ENCODE data around the gene FOXN1.
"Not testable (repeated sequence)": the region's sequence is repeated elsewhere in the genome, so short reads cannot be mapped to it uniquely, and the experiment has no call there.

Gene FOXN1

DNA sequence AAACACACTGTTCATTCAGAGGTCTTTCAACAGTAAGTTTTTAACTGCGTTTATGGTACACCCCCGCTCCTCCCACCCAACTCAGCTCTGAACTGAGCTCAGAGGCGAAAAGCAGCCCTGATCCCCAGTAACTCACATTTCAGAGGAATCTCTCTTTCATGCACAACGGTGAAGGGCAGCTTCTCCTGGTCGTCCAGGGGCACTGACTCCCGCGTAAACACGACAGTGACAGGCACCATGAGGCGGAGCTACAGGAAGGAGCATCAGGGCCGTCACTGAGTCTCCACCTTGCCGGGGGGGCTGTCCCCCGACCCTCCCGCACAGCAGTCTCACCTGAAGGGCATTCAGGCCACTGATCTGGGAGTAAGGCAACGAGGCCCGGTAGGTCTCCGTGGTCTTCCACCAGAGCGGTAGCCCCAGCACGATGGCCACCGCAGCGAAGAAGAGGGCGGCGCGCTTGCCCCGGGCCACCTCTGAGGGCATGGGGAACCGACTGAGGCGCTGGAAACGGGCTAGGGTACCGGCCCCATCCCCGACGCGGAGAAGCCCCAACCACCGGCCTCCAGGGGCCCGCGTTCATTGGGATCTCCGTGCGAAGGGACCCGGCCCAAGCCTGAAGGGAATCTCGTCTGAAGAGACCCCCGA lies 64.7 kb downstream of the FOXN1 start:
- Mint-ChIP-seq H3K27me3 (no peaks in the 10 kb centered on the region), H3K36me3 (peaks cover 5% of the 10 kb centered on the region), H3K27ac (peak overlapping the region; percentile 91), H3K9me3 (no peaks in the 10 kb centered on the region), H3K4me3 (peak overlapping the region; percentile 99), H3K4me1 (peaks cover 30% of the 10 kb centered on the region)
- DNase-seq (ENCODE audit: low spot score in 2 of 2) (no peak), ATAC-seq (ENCODE audit: low read depth) (peak; percentile 21)

DNA sequence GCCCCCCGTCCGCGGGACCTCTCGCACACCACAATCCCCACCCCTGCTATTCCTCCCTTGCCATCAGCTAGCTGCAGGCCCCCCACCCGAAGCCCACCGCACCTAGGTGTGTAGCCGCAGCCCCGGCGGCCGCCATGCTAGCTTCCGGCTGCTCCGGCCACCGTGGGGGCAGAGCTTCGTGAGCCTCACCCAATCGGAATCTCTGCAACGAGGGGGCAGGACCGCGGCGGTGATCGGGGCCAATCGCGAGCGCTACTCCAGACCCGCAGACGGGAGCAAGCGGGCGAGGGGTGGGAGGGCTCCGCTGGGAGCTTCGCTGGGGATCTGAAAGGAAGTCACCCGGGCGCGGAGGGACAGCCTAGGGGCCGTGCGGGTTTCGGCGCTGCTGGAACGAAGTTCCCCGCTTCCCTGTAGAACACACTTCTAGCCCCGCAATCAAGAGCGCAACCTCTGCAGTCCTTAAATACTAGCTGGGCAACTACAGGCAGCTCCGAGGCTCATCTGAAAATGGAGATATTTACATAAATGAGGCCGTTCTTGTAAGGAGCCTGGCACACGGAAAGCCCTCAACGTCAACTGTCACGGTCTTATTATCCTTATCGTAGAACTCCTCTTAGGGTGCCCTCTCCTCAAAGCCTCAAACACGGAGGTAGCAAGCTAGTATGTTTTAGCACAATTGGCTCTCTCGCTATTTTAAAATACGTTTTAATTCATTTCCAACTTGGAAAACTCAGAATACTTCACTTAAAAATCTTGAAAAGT lies 65.4 kb downstream of the FOXN1 start, which contains the start of gene PIGS:
TSS of gene PIGS (minus strand) at position 164 of the 762 bp plus-strand sequence. CDS start at position 136, 28 bp downstream.
- Mint-ChIP-seq H3K27ac (peak within 1 kb of the TSS; percentile 91), H3K27me3 (no peaks in the 10 kb centered on the region), H3K4me1 (peaks cover 35% of the 10 kb centered on the region), H3K9me3 (no peaks in the 10 kb centered on the region), H3K4me3 (peak within 1 kb of the TSS; percentile 99), H3K36me3 (peaks cover 5% of the 10 kb centered on the region)
- DNase-seq (ENCODE audit: low spot score in 2 of 2) (peak; percentile 79 to 82), ATAC-seq (ENCODE audit: low read depth) (peak; percentile 89)

DNA sequence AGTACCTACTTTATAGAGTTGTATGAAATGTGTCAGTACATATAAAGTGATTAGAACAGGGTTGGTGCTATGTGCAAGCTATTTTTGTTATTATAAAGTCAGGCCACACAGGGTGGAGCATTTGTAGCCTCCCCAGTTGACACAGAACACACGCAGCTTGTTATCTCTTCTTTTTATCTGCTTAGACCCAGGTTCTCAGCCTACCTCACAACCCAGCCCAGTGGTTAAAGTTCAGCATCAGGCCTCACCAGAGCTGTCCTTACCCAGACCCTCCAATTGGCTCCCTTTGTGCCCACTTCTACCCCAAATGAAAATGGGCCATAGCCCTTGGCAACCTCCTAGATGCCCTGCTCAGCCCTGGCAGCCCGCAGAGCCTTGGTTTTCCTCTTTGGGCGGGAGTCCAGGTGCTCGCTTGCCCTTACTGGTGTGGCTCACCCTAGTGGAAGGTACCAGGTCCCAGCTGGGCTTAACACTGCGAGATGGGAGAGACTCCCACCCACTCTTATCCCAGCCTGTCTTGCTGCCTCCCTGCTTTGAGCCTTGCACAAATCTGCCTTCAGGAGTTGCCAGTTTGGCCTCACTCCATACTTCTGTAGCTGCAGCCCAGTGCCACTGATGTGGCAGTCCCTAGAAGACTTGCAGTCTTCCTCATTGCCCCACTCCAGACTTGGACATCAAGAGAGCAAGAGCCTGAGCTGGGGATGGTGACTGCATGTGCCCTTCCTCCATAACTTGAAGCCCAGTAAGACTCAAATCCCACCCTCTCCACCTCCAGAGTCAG lies 66.3 kb downstream of the FOXN1 start:
- Mint-ChIP-seq H3K36me3 (peaks cover 5% of the 10 kb centered on the region), H3K4me1 (peaks cover 36% of the 10 kb centered on the region), H3K4me3 (peak overlapping the region; percentile 99), H3K27ac (no peak overlapping the region), H3K9me3 (no peaks in the 10 kb centered on the region), H3K27me3 (no peaks in the 10 kb centered on the region)
- no peak for DNase-seq (ENCODE audit: low spot score in 2 of 2)
- no peak for ATAC-seq (ENCODE audit: low read depth)

DNA sequence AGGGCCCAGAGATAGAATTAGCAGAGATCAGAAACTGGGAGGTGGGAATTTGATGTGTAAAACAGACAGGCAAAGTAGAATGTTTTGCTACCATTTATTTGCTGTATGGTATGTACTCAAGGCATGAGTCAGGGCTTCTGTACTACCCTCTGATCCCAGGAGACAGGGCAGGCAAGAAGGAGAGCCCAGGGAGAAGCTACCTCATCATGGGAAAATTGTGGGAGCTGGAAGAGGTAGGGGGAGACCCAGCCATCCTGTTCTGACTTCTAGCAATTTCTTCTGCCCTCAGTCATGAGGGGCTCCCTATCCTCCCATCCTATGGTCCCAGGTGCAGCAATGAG lies 66.9 kb downstream of the FOXN1 start:
- ATAC-seq (ENCODE audit: low read depth) (no peak), DNase-seq (ENCODE audit: low spot score in 2 of 2) (no peak)
- H3K36me3 Mint-ChIP-seq: peaks cover 3% of the 10 kb centered on the region
- H3K27me3 Mint-ChIP-seq: no peaks in the 10 kb centered on the region
- peaks cover 30% of the 10 kb centered on the region for H3K4me1 Mint-ChIP-seq
- no peak overlapping the region for H3K4me3 Mint-ChIP-seq
- H3K9me3 Mint-ChIP-seq: no peaks in the 10 kb centered on the region
- no peak overlapping the region for H3K27ac Mint-ChIP-seq

DNA sequence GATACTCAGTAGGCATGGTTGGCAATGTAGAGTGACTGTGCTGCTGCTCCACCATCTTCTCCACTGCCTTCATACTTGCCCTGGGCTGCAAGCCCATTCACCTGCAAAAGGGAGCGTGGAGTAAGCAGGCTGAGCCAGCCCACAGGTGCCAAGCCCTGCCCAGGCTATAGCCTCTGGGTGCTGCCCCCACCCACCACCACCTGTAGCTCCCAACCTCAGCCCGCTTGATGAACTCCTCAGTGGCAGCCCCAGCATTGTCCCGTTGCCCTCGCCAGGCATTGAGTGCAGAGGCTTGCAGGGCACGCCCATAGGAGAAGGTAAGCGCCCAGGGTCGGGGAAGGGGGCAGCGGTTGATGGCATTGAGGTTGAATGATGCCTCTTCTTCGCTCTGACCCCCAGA lies 67.4 kb downstream of the FOXN1 start:
- Mint-ChIP-seq H3K9me3 (no peaks in the 10 kb centered on the region), H3K27ac (no peak overlapping the region), H3K4me3 (no peak overlapping the region), H3K4me1 (peaks cover 26% of the 10 kb centered on the region), H3K36me3 (peaks cover under 1% of the 10 kb centered on the region), H3K27me3 (no peaks in the 10 kb centered on the region)
- ATAC-seq (ENCODE audit: low read depth) (no peak), DNase-seq (ENCODE audit: low spot score in 2 of 2) (no peak)

DNA sequence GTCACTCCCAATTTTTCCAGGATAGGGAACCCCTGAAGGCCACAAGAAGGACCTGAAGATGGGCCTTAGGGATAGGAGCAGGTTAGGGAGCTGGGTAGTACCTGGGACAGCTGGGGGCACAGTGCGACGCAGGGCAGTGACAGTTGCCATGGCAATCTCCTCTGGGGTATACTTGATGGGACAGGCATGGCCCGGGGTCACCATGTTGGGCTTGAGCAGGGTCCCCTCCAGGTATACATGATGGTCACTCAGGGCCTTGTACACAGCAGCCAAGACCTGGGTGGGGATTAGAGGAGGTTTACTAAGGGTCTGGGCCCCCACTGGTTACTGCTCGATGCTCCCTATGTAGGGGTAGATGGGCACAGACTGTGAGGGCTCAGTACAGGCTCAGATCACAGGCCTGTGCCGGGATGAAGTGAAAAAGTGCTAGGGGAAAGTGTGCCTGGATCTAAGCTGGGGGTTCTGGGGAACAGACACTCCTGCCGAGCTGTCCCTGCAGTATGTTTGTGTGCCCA lies 67.9 kb downstream of the FOXN1 start:
- ATAC-seq (ENCODE audit: low read depth) (no peak), DNase-seq (ENCODE audit: low spot score in 2 of 2) (no peak)
- H3K4me3 Mint-ChIP-seq: no peak overlapping the region
- no peaks in the 10 kb centered on the region for H3K36me3 Mint-ChIP-seq
- H3K4me1 Mint-ChIP-seq: peaks cover 25% of the 10 kb centered on the region
- H3K9me3 Mint-ChIP-seq: no peaks in the 10 kb centered on the region
- no peaks in the 10 kb centered on the region for H3K27me3 Mint-ChIP-seq
- no peak overlapping the region for H3K27ac Mint-ChIP-seq

DNA sequence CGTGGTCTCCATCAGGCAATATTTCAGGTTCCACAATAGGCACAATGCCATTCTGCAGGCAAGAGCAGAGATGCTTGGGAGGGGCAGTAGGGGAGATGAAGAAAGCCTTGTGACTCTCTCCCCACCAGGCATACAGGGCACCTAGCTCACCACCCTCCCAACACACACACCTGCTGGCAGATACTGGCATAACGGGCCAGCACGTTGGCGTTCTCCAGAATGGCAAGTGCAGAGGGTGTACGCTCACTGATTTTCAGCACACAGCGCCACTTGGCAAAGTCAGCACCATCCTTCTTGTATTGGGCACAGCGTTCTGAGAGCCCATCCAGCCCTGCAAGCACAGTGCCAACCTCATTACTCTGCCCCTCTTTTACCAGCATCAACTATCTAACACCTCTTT lies 68.4 kb downstream of the FOXN1 start:
- H3K4me3 Mint-ChIP-seq: no peak overlapping the region
- H3K27me3 Mint-ChIP-seq: no peaks in the 10 kb centered on the region
- no peak overlapping the region for H3K27ac Mint-ChIP-seq
- no peaks in the 10 kb centered on the region for H3K9me3 Mint-ChIP-seq
- DNase-seq (ENCODE audit: low spot score in 2 of 2): no peak
- no peaks in the 10 kb centered on the region for H3K36me3 Mint-ChIP-seq
- peaks cover 23% of the 10 kb centered on the region for H3K4me1 Mint-ChIP-seq
- no peak for ATAC-seq (ENCODE audit: low read depth)

DNA sequence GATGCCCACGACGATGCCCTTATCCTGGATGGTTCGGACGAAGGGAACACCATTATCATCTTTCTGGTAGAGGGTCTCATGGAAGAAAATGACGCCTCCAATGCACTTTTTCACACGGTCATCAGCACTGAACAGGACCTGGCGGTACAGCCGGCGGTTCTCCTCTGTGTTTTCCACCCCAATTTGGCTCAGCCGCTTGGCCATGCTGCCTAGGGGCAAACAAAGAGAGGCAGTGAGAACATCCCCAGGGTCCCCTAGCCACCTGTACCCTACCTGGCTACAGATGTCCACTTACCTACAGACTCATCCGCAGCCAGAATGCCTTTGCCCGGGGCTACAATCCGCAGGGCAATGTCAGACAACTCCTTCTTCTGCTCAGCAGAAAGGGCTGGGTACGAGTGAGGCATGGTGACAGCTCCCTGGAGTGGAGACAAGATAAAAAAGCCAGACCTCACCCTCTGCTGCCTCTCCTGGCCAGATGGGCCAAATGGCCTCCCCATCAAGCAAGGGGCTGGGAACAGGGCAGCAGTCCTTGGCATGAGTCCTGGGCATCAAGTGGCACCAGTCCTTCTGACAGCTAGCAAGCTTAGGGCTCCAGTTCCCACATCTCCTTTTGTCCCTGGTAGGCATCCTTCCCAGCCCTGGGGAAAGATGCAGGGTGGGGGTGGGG lies 69.1 kb downstream of the FOXN1 start:
- no peak for ATAC-seq (ENCODE audit: low read depth)
- H3K4me1 Mint-ChIP-seq: peaks cover 17% of the 10 kb centered on the region

DNA sequence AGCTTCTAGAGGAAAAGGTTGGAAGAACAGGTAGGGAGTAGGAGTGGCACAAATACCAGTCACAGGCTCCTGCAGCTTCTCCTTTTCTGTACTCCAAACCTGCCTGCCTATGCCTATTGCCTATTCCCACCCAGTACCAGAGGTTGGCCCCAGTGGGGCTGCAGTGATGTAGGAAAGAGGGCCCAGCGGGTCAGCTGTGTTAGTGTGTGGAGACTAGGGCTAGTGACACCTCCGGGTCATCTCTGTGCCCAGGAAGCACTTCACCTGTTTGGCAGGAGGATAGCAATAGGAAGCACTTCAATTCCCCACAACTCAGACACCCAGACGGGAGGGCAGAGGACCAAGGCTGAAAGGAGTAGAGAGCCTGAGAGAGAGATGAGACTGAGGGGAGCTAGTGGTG lies 69.9 kb downstream of the FOXN1 start:
- not testable (repeated sequence) for DNase-seq (ENCODE audit: low spot score in 2 of 2); H3K27me3 Mint-ChIP-seq; H3K9me3 Mint-ChIP-seq; ATAC-seq (ENCODE audit: low read depth); H3K36me3 Mint-ChIP-seq
- Mint-ChIP-seq H3K4me3 (peak overlapping the region; percentile 80), H3K27ac (peak overlapping the region; percentile 73), H3K4me1 (peaks cover 12% of the 10 kb centered on the region)

More for the DNA sequence above, 69.1 kb downstream of the FOXN1 start:
- Mint-ChIP-seq H3K27ac (no peak overlapping the region), H3K9me3 (no peaks in the 10 kb centered on the region), H3K4me3 (no peak overlapping the region), H3K27me3 (no peaks in the 10 kb centered on the region), H3K36me3 (no peaks in the 10 kb centered on the region)
- no peak for DNase-seq (ENCODE audit: low spot score in 2 of 2)

DNA sequence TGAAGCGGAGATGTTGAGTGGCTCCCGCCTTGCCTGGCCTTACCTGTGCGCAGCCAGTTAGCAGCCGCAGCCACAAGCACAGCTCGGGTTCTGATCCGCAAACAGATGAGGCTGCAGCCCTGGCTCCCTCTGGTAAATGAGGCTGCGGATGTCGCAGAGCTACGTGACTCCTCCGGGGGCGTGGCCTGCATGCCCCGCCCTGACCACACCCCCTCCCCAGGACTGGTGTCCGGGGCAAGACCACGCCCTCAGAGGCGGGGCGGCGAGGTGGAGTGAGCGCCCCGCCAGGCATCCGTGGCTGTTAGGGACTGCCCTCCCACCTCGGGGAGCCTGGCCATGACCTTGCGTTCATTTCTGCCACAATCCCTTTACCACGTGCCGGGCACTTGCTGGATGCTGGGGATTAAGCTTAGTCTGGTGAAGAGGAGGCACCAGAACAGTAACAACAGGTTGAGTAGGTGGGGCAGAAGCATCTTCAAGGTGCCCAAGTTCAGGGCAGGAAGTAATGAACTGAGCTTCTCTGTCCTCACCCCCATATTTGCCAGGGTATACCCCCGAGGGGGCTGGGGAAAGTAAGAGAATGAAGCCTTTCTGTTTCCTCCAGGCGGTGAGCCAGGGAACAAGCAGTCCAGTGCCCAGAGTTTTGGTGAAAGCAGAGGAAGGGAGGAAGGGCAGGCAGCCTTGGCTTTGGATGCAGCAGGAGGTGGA lies 70.8 kb downstream of the FOXN1 start, which contains the start of gene ALDOC:
TSS of gene ALDOC (minus strand) at position 138 of the 708 bp plus-strand sequence. CDS start 1,363 bp downstream, outside the sequence.
- H3K36me3 Mint-ChIP-seq: no peaks in the 10 kb centered on the region
- peak; percentile 95 to 97 for DNase-seq (ENCODE audit: low spot score in 2 of 2)
- H3K4me1 Mint-ChIP-seq: peaks cover 12% of the 10 kb centered on the region
- H3K27ac Mint-ChIP-seq: peak within 1 kb of the TSS; percentile 73
- ATAC-seq (ENCODE audit: low read depth): peak; percentile 99
- H3K9me3 Mint-ChIP-seq: no peaks in the 10 kb centered on the region
- peak within 1 kb of the TSS; percentile 80 for H3K4me3 Mint-ChIP-seq
- no peaks in the 10 kb centered on the region for H3K27me3 Mint-ChIP-seq

DNA sequence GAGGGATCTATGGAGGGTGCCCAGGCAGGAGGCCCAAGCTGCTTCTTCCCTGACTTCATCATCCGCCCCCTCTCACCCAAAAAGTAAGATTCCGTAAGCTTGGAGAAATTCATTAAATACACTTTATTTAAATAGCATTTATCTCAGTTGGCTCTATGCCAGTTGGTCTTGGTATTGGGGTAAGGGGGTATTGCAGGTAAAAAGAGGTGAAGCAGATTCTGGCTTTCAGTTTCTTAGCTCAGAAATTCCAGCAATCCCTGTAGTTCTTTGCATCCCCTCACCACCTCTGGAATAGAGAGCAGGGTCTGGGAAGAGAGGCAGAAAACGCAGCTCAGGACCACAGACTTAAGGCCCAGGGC lies 71.3 kb downstream of the FOXN1 start:
- Mint-ChIP-seq H3K4me1 (peaks cover 12% of the 10 kb centered on the region), H3K4me3 (no peak overlapping the region), H3K27me3 (no peaks in the 10 kb centered on the region), H3K36me3 (no peaks in the 10 kb centered on the region), H3K9me3 (no peaks in the 10 kb centered on the region), H3K27ac (no peak overlapping the region)
- no peak for DNase-seq (ENCODE audit: low spot score in 2 of 2)
- ATAC-seq (ENCODE audit: low read depth): no peak

DNA sequence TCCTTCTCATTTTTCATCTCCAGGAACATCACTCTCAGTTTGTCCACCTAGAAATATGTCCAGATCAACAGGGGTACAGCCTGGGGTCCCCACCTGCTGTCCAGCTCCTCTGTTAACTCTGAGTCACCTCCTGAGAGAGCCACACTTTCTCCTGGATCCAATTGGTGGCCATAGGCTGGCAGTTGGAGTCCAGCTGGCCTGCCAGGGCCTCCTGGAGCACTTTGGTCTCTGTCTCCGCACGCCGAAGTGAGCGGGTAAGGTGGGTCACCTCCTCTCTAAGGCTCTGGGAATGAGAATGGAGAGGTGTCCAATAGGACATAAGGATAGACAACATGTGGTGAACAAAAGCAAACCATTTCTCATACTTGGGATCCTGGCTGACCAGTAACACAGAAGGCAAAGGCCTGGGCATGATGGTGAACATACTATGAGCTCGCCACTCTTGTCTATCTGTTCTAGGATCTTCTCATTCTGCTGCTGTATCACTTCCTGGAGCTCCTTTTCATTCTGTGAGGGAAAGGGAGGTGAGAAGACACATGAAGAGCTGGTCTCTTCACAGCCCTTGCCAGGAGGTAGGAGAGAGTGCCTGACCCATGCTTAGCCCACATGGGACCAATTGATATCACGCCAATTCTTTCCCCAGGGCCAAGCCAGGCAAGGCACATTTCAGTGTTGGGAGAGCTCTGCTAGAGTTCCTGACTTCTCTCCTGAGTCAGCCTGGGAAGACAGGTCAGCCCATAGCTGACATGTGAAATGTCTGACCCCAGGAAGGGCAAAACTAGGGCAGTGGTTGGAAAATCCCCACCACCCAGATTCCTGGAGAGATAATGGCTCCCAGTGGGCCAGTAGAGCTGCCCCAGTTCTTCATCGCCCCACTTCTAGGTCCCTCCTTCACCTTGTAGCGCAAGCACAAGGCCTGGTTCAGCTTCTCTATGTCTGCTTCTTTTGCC lies 72.4 kb downstream of the FOXN1 start:
- no peak for DNase-seq (ENCODE audit: low spot score in 2 of 2)
- no peaks in the 10 kb centered on the region for H3K36me3 Mint-ChIP-seq

More for the DNA sequence above, 72.4 kb downstream of the FOXN1 start:
- H3K9me3 Mint-ChIP-seq: no peaks in the 10 kb centered on the region
- H3K27ac Mint-ChIP-seq: no peak overlapping the region
- peaks cover 12% of the 10 kb centered on the region for H3K4me1 Mint-ChIP-seq
- no peak for ATAC-seq (ENCODE audit: low read depth)
- H3K27me3 Mint-ChIP-seq: no peaks in the 10 kb centered on the region
- no peak overlapping the region for H3K4me3 Mint-ChIP-seq
